Aorta (tissue), 5 donors: ENCODE results near the gene WDR45B. TPM values are rescaled to one million over a fixed set of nuclear protein-coding genes. Genes with fewer than 3 reads are reported as not detected.
"Not testable (repeated sequence)": the region's sequence is repeated elsewhere in the genome, so short reads cannot be mapped to it uniquely, and the experiment has no call there.

Source experiments
- ATAC-seq: fragments of 200-7000 bp; cut with Tn5 transposase; one replicate; pipeline ENCODE4 v1.9.1; 2022; ENCODE audit warnings: moderate library complexity; ENCODE audit not compliant: low FRiP score
- DNase-seq, 2 donors: peaks; one replicate each; pipeline ENCODE4 v3.0.0-alpha.2; 2020
- H3K27ac ChIP-seq, 2 donors: one replicate each; pipeline ENCODE4 v1.5.1; 2013; ENCODE audit warnings: low read length in 2 of 2, mild to moderate bottlenecking in 2 of 2, moderate library complexity in 2 of 2, control low read depth in 1 of 2, inconsistent platforms in 1 of 2, low read depth in 1 of 2
- H3K27me3 ChIP-seq, 2 donors: one replicate each; pipeline ENCODE4 v1.6.1; 2013; ENCODE audit warnings: control low read depth in 1 of 2, low read length in 1 of 2, mild to moderate bottlenecking in 1 of 2, moderate library complexity in 1 of 2; ENCODE audit not compliant: insufficient read depth in 2 of 2, control insufficient read depth in 1 of 2
- H3K36me3 ChIP-seq, 2 donors: one replicate each; pipeline ENCODE4 v1.6.1; 2013; ENCODE audit warnings: control low read depth in 1 of 2, low read length in 1 of 2, mild to moderate bottlenecking in 1 of 2; ENCODE audit not compliant: insufficient read depth in 2 of 2, control insufficient read depth in 1 of 2
- H3K4me1 ChIP-seq, 2 donors: one replicate each; pipeline ENCODE4 v1.6.1; 2013; ENCODE audit warnings: low read length in 2 of 2, control low read depth in 1 of 2, mild to moderate bottlenecking in 1 of 2, moderate library complexity in 1 of 2; ENCODE audit not compliant: insufficient read depth in 2 of 2, control insufficient read depth in 1 of 2
- H3K4me3 ChIP-seq, 2 donors: one replicate each; pipeline ENCODE4 v1.5.1; 2013; ENCODE audit warnings: low read length in 2 of 2, control low read depth in 1 of 2, mild to moderate bottlenecking in 1 of 2
- H3K9me3 ChIP-seq: one replicate; pipeline ENCODE4 v1.6.1; 2013; ENCODE audit warnings: mild to moderate bottlenecking, low read length; ENCODE audit not compliant: control insufficient read depth
- whole genome bisulfite sequencing, 2 donors: extraction: QIAGEN DNeasy Blood & Tissue Kit; methylation state at CpG; one replicate each; pipeline ENCODE4 v1.1.7; 2013; 5-methylcytosine and 5-hydroxymethylcytosine counted together
- intact Hi-C, 2 donors: fragments of 100-400 bp; cut with DNase I; formaldehyde crosslinking; loops; one replicate each; pipeline versions ENCODE4 v1.14.2 to v1.15.0; 2022
- polyA plus RNA-seq, 2 donors: library from polyadenylated mRNA; stranded (reverse); fragments of 200-250 nt; gene quantifications; one replicate each; pipeline ENCODE4 v1.2.3, GENCODE V29; 2013
- total RNA-seq, 2 donors: library from RNA; stranded (reverse); fragmentation: NEBNext Ultra II Directional; extraction: Animal tissue kit (Norgen Biotek cat#: 25700); gene quantifications; one replicate each; pipeline ENCODE4 v1.2.1, GENCODE V29; 2021
- donor health status: healthy with polysubstance abuse.
- donor health status: Bipolar disorder and iron deficiency.
- donor health status: DM: no; HTN: no; CAD: no.
- donor health status: DM: no; HTN: no; CAD: no.
- donor health status: DM: yes; HTN: yes; CAD: no.

The WDR45B gene
- total and polyA plus RNA-seq, 4 donors, result 34.7 to 75.4 (median 57.4) TPM

DNA sequence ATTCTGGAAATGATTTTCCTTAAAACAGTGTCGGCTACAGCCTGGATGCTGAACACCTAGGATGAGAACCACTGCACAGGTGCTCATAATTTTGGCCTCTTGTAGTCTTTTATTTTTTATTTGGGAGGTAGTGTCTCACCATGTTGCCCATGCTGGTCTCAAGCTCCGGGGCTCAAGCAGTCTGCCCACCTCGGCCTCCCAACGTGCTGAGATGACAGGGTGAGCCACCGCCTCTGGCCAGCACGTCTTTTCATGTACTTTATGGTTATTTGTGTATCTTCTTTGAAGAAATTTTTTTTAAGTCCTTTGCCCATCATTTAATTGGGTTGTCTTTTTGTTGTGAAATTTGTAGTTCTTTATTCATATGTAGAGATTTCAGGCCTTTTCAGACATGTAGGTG, 58.0 kb downstream of the WDR45B start:
- Histone ChIP-seq H3K9me3 (no peaks in the 10 kb centered on the region), H3K27ac (no peak overlapping the region), H3K36me3 (peaks cover 0 to 2% of the 10 kb centered on the region in 2 donors), H3K4me1 (no peaks in the 10 kb centered on the region), H3K4me3 (no peak overlapping the region), H3K27me3 (no peaks in the 10 kb centered on the region)
- ATAC-seq (no peak), DNase-seq (no peak)
- intact Hi-C loops, result loop anchor here in 1 of 2 donors (5.0 kb wide), 1 partner anchor 57 kb away; the partner anchor contains the start of gene WDR45B
- WGBS, 2 donors, result 85 to 87% methylated on average over 6 of the region's 6 CpGs

- Histone ChIP-seq H3K9me3 (no peaks in the 10 kb centered on the region), H3K27me3 (no peaks in the 10 kb centered on the region), H3K27ac (no peak overlapping the region), H3K36me3 (peaks cover 0 to 2% of the 10 kb centered on the region in 2 donors), H3K4me1 (no peaks in the 10 kb centered on the region), H3K4me3 (no peak overlapping the region)
- no peak for DNase-seq
- ATAC-seq, result no peak
- 85 to 86% methylated on average over 6 of the region's 6 CpGs for WGBS, 2 donors
- intact Hi-C loops, result loop anchor here in 1 of 2 donors (5.0 kb wide), 1 partner anchor 57 kb away; the partner anchor contains the start of gene WDR45B
These were observed 58.4 kb downstream of the WDR45B start for GRCh38 chr17:82589851-82590180.

DNA sequence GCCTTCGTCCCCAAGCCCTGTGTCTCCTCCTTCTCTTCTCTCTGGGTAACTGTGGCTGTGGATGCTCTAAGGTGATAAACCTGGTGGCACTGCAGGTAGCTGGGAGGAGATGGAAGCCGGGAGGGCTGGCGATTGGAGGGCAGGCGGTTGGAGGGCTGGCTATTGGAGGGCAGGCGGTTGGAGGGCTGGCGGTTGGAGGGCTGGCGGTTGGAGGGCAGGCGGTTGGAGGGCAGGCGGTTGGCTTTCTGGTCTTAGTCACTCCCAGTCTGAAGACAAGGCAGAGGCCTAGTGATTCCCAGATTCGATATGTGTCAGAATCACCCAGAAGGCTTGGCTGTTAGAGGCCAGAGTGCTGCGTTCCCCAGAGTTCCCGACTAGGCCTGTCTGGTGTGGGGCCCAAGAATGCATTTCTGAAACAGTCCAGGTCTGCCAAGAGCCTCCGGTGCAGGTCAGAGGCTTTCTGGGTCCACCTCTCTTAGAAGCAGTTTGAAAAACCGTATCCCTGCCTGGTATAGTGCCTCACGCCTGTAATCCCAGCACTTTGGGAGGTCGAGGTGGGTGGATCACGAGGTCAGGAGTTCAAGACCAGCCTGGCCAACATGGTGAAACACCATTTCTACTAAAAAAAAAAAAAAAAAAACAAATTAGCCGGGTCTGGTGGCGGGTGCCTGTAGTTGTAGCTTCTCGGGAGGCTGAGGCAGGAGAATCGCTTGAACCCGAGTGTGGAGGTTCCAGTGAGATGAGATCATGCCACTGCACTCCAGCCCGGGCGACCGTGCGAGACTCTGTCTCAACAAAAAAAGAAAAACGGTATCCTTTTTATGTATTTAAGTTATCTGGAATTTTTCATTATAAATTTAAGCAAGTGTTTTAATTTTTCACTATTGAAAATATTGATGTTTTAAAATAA, 59.7 kb downstream of the WDR45B start:
- H3K4me1 ChIP-seq, result no peaks in the 10 kb centered on the region
- no peaks in the 10 kb centered on the region for H3K9me3 ChIP-seq
- 79 to 80% methylated on average over 27 of the region's 27 CpGs for WGBS, 2 donors
- H3K4me3 ChIP-seq, result no peak overlapping the region
- intact Hi-C loops, result no loop called here
- DNase-seq (no peak), ATAC-seq (no peak)
- H3K27me3 ChIP-seq, result no peaks in the 10 kb centered on the region
- no peak overlapping the region for H3K27ac ChIP-seq
- H3K36me3 ChIP-seq, result peaks cover 0 to 2% of the 10 kb centered on the region in 2 donors

GRCh38 chr17:82587234-82588086, 60.8 kb downstream of the WDR45B start:
- 86 to 87% methylated on average over 47 of the region's 47 CpGs for WGBS, 2 donors
- Histone ChIP-seq H3K4me1 (no peaks in the 10 kb centered on the region), H3K27me3 (no peaks in the 10 kb centered on the region), H3K27ac (no peak overlapping the region), H3K9me3 (no peaks in the 10 kb centered on the region), H3K4me3 (no peak overlapping the region), H3K36me3 (peaks cover 0 to 2% of the 10 kb centered on the region in 2 donors)
- intact Hi-C loops, result no loop called here
- ATAC-seq, result no peak
- DNase-seq, result peak in 1 of 2 donors; percentile 58

GRCh38 chr17:82586576-82587233, 61.5 kb downstream of the WDR45B start:
- no peaks in the 10 kb centered on the region for H3K4me1 ChIP-seq
- no peak for DNase-seq
- H3K27me3 ChIP-seq, result no peaks in the 10 kb centered on the region
- ATAC-seq, result no peak
- peaks cover 0 to 2% of the 10 kb centered on the region in 2 donors for H3K36me3 ChIP-seq
- H3K27ac ChIP-seq, result no peak overlapping the region
- intact Hi-C loops, result no loop called here
- WGBS, 2 donors, result 85 to 87% methylated on average over 21 of the region's 21 CpGs
- no peaks in the 10 kb centered on the region for H3K9me3 ChIP-seq
- H3K4me3 ChIP-seq, result no peak overlapping the region

GRCh38 chr17:82585935-82586575, 62.2 kb downstream of the WDR45B start:
- H3K36me3 ChIP-seq, H3K9me3 ChIP-seq, H3K4me1 ChIP-seq, H3K27ac ChIP-seq, H3K4me3 ChIP-seq, intact Hi-C loops, H3K27me3 ChIP-seq, ATAC-seq: not testable (repeated sequence)
- 95 to 96% methylated on average over 23 of the region's 23 CpGs for WGBS, 2 donors
- DNase-seq, result peak in 1 of 2 donors; percentile 92

GRCh38 chr17:82583720-82584234, 64.5 kb downstream of the WDR45B start:
- DNase-seq, result no peak
- Histone ChIP-seq H3K27me3 (no peaks in the 10 kb centered on the region), H3K36me3 (peaks cover 0 to 2% of the 10 kb centered on the region in 2 donors), H3K27ac (no peak overlapping the region), H3K9me3 (no peaks in the 10 kb centered on the region), H3K4me3 (no peak overlapping the region), H3K4me1 (no peaks in the 10 kb centered on the region)
- ATAC-seq, result peak; percentile 57
- WGBS, 2 donors, result 93% methylated on average over 28 of the region's 28 CpGs
- intact Hi-C loops, result no loop called here

DNA sequence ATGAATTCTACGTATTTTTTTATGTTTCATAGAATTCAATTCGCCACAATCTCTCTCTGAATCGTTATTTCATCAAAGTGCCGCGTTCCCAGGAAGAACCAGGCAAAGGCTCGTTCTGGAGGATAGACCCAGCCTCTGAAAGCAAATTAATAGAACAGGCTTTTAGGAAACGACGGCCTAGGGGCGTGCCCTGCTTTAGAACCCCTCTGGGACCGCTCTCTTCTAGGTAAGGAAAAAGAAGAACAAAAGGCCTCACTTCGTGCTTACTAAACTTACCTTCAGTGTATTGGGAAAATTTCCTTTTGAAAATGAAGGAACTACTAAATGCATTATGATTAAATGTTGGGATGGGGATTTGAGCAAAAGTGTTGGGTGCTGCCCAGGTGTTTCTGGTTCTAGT, 65.5 kb downstream of the WDR45B start:
- Histone ChIP-seq H3K4me3 (no peak overlapping the region), H3K27ac (no peak overlapping the region), H3K4me1 (no peaks in the 10 kb centered on the region), H3K36me3 (peaks cover 0 to 2% of the 10 kb centered on the region in 2 donors), H3K9me3 (no peaks in the 10 kb centered on the region), H3K27me3 (no peaks in the 10 kb centered on the region)
- ATAC-seq (no peak), DNase-seq (no peak)
- intact Hi-C loops, result no loop called here
- WGBS, 2 donors, result 90 to 91% methylated on average over 11 of the region's 11 CpGs
